ENCODE data around the gene SLC27A5.
"Not testable (repeated sequence)": the region's sequence is repeated elsewhere in the genome, so short reads cannot be mapped to it uniquely, and the experiment has no call there.

SLC27A5 gene

GRCh38 chr19:58484349-58484748 is 27.4 kb downstream of the SLC27A5 start:
- not testable (repeated sequence) for DNase-seq

- no peak for DNase-seq
These were observed 28.0 kb downstream of the SLC27A5 start for GRCh38 chr19:58483776-58484175.

DNA sequence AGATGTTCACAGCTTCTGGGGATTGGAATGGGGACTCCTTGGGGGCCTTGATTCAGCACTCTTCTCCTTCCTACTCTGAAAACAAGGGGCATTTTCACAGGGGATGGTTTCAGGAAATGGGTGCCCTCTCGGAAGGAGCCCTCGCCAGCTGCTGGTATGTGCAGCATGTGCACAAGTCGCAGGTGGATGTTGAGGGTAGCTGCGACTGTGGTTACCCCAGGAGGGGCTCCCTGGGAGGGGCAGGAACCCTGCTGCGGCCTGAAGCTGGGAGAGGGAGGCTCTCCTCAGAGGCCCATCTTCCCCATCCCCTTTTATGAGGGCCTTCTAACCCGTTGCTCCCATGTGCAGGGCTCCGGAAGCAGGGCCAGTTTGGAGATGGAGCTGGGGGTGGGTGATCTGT is 29.4 kb downstream of the SLC27A5 start:
- DNase-seq, result no peak

DNA sequence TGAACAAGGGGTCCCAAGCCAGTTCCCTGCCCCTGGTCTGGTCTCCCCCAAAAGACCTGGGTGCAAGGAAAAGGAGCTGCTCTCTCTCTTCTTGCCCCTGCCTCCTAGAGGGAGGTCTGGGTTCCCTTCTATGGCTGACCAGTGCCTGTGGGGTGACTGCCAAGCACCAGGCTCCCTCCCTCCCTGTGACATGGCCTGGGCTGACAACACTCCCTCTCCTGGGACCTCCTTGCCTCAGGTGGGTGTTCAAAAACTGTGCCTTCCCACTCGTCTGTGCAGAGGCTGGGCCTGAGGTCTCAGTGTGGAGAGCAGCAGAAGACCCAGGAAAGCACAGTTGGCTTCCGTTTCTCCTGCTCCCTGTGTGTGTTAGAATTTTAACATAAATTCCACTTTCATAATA is 31.0 kb downstream of the SLC27A5 start:
- no peak for DNase-seq

- DNase-seq, result no peak
These were observed 31.3 kb downstream of the SLC27A5 start for GRCh38 chr19:58480481-58480830.

DNA sequence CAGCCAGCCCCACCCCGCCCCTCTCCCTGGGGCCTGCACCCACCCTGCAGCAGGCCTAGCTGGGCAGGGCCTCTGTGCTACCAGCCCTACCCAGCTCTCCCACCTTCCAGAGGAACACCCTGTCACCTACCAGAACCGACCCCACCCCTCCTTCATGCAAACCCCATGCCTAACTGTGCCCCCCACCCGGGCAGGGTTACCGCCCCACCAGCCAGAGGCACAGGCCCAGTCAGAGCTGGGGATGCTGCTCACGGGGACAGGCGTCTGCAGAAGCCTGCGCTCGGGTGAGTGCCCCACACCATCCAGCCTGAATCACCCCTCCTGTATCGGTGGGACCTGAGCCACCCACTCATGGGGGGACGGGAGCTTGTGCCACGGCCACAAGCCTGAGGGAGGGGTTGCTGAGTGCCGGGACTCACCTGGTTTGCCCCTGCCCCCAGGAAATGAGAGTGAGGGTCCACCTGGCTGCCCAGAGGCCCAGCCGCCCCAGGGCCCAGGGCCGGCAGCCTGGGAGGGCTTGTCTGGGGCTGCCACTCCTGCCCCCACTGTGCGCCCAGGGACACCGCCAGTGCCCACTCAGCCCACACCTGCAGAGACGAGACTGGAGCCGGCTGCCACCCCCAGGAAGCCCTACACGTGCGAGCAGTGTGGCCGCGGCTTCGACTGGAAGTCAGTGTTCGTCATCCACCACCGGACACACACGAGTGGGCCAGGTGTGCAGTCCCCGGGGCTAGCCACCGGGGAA is 31.9 kb downstream of the SLC27A5 start:
- DNase-seq, result no peak

- no peak for DNase-seq
These were observed 32.5 kb downstream of the SLC27A5 start for GRCh38 chr19:58479303-58479702.

- no peak for DNase-seq
These were observed 33.9 kb downstream of the SLC27A5 start for GRCh38 chr19:58477871-58478270.

- DNase-seq, result no peak
These were observed 34.7 kb downstream of the SLC27A5 start for GRCh38 chr19:58477130-58477529.

DNA sequence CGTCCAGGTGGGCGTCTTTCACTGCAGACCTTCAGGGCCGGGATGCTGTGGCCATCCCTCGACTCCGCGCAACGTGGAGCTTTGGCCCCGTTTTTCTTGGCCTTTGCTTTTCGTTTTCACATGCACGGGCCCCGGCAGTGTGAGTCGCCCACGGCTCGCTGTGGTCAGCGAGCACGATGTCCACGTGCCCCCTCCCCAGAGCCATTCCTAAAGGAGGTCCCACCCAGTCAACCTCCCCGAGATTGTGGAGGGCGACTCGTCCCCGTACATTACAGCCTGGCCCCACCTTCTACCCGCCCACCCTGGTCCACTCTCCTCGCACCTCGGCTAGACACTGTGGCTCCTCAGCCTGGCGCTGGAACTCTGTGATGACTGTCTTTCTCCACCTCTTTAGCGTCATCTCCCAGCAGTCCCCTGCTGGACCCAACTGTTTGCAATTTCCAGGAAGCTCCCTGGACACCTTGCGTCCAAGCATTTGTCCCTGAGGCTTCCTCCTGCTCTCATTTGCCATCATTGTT is 35.2 kb downstream of the SLC27A5 start:
- no peak for DNase-seq

DNA sequence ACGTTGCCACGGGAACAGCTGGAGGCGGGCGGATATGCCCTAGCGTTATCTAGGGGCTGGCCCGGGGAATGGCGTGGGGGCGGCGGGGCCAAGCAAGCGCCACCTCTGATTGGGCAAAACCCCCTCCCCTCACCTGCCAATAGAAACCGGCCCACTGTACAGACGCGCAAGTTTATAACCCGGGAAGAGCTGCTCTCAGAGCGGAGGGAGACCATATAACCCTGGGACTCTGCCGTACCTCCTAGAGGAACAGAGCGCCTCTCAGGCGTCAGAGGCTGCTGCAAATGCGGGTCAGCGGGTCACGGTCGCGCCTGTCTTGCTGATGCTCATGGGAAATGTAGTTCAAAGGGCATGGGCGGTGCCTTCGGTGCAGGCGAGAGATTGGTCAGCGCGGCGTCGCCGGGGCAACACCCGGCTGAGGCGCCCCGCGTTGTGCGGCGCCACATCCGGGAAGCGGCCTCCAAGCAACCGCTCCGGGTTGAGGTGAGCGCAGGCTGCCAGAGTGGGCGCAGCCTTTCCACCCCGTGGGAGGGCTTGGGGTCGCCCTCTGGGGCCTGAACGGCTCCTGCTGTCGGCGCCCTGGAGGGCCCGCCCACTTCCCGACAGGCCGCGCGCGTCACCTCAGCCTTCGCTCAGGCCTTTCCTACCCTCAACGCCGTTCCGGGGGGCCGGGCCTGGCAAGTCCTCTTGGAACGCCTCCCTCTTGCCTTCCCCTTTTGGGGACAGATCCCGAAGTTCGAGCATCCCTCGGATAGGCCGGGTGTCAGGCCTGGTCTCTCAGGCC is 35.9 kb downstream of the SLC27A5 start, which contains the start of gene ZNF446:
TSS of gene ZNF446 (plus strand) at position 639 of the 784 bp plus-strand sequence. CDS start 867 bp downstream, outside the sequence.
- peak; percentile 95 for DNase-seq

GRCh38 chr19:58474997-58475713 is 36.6 kb downstream of the SLC27A5 start:
- DNase-seq, result no peak

DNA sequence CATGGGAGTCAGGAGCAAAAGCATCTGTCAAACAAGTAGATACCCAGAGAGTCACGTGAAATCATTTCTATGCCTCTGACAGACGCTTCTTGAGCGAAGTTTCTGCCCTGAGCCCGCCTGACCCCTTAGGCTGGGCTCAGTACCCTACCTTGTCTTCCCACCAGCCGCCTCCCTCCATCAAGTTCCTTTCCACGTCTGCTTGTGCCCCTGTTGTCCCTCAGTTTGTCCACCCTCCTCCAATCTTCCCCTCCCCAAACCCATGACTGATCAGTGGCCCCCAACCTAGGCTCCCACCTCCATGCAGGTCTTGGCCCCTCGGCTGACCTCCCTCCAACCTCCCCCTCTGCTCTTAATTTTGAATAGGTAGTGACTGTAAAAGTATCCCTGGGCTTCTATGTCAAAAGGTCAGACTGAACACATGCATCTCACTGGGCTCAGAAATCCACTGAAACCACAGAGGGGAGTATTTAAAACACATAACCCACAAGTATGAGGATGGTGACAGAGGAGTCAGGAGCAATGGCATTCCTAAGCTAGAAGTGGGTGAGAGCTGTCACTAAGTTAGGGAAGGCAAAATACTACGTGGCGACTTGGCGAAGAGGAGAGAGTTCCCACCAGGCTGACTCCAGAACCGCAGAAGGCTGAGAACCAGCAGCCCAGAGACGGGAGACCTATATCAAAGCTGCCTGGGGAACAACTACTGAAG is 37.3 kb downstream of the SLC27A5 start:
- no peak for DNase-seq

DNA sequence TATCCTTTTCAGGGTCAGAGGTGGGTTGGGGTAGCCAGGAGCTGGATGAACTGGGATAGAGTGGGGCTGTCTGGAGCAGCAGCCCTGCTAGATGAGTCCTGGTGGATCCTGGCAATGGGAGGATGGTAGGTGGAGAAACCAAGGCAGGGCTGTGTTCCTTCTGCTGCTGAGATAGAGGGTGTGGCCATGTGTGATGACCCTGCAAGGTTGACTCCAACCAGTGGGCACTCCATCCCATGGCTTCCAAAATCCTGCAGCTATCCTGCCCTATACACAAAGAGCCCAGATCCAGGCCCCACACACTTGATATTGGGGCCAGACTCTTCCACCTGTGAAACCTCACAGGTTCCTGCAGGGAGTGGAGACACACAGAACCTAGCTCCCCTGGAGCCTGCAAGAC is 38.0 kb downstream of the SLC27A5 start:
- DNase-seq, result no peak

DNA sequence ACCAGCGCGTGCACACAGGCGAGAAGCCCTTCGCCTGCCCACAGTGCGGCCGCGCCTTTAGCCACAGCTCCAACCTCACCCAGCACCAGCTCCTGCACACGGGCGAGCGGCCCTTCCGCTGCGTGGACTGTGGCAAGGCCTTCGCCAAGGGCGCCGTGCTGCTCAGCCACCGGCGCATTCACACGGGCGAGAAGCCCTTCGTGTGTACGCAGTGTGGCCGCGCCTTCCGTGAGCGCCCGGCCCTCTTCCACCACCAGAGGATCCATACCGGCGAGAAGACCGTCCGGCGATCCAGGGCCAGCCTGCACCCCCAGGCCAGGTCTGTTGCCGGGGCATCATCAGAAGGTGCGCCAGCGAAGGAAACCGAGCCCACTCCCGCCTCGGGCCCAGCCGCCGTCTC is 40.1 kb downstream of the SLC27A5 start:
- no peak for DNase-seq

- DNase-seq, result not testable (repeated sequence)
These were observed 40.8 kb downstream of the SLC27A5 start for GRCh38 chr19:58470837-58471543.

DNA sequence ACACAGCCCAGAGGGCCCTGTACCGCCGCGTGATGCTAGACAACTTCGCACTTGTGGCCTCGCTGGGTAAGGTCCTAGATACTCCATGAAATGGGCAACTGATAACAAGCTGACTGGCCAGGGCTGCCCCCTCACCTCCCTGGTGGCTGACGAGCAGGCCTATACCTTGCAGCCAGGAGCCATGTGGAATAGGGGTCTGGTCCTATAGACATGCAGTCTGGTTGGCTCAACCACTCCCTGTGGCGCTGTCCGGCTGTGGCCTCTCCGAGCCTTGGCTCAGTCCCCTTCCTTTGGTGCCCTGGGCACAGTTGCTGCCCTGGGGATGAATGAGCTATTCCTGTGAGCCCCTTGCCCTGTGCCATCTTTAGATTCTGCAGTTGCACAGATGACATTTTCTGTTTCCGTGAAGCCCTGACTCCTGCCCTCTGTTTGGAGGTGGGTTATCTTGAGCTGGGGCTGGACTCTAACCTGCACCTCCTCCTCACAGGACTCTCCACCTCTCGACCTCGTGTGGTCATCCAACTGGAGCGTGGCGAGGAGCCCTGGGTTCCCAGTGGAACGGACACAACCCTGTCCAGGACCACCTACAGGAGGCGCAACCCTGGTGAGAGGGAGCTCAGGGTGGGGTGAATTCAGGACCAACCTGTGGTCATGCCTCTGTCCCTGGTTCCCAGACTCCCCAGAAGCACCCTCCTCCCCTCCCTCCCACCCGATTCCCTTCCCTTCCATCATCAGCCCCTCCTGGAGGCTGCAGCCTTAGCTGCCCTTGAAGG is 42.4 kb downstream of the SLC27A5 start:
- DNase-seq, result no peak

DNA sequence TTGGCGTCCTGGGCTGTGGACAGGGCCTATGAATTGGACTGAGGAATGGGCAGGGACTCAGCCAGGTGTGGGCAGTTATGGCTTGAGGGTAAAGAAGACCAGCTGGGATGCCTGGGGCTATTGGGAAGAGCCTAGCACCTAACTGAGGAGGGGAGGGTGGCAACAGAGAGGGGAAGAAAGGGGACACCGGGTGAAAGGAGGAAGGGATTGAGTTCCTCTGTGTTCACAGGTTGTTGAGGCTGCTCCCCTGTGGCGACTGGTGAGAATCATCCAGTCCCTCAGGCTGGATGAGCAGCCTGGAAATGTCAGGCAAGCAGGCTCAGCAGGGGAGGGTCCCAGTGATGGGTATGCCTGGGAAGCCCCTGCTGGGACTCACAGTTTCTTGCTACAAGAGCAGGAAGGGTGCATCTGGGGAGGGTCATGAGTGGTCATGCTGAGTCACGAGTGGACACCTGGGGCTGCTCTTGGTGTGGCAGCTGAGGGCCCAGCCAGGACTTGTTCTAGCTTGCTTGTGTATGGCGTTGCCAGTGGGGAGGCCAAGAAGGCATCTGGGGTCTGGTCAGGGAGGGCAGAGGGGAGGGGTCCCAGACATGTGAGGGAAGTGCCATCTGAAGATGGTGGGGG is 43.5 kb downstream of the SLC27A5 start:
- no peak for DNase-seq

- peak; percentile 98 for DNase-seq
These were observed 44.8 kb downstream of the SLC27A5 start, which contains the start of gene ZNF324 for GRCh38 chr19:58466760-58467589. Gene ZNF324, plus strand, starts transcription at chr19:58467080. Its CDS starts 2,106 bp downstream, at chr19:58469186.
